ENCODE results near the gene APOB.

Gene APOB

DNA sequence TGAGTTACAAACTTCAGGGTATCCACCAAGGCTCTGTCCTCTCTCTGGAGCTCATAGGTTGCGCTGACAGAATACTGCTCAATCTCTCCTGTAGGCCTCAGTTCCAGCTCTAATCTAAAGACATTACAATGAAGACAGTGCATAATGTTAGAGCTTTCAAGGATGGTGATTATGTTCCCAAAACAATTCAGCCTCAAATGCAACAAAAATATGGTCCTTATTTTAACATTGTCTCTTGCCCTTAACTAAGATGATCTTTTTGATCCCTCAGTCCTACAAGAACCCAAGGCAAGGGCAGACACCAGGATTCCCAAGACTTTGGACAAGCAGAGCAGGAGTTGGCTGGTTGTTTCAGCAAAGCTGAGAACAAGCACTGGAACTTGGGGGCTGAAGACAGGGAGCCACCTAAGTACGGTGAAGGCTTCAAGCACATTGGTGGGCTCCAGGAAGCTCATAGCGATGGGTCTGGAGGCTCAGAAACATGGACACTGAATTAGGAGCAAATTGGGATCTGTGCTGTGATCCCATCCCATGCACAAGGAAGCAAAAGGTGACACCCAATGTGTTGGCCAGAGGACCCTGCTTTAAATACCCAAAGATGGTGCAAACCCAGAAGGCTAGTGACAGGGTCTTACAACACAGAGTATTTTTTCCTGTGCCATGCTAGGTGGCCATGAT is 24.7 kb downstream of the APOB start:
- no peak for DNase-seq

DNA sequence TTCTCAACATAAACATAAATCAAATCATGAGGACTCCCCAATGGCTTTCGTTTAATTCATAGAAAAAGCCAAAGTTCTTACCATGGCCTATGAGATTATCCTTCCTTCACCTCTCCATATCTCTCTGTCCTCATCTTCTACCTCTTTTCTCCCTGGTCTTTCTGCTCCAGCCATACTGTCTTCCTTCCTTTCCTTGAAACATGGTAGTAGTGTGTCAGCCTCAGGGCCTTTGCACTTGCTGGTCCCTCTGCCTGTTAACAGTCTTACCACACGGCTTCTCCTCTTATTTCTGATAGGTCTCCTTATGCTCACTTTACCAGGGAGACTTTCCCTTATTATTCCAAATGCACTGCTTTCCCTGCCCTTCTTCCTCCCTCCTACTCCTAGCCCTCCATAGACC is 25.6 kb downstream of the APOB start:
- DNase-seq = no peak

DNA sequence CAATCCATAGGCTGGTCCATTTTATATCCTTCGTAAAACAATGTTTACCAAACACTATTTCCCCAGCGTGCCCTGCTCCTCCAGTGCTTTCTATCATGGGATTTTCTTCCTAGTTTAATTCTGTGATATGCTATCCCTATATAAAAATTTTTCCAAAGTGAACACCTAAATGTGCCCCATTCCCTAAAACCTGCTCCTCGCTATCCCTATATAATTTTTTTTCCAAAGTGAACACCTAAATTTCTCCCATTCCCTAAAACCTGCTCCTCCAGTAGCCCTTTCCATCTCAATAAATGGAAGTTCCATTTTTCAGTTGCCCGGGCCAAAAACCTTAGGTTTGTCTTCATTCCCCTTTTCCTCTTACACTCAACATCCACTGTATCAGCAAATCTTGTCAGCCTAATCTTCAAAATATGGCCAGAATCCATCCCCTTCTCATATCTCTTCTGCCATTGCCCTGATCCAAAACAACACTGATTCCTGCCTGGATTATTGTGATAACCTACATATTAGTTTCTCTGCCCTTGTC is 26.1 kb downstream of the APOB start:
- no peak for DNase-seq

DNA sequence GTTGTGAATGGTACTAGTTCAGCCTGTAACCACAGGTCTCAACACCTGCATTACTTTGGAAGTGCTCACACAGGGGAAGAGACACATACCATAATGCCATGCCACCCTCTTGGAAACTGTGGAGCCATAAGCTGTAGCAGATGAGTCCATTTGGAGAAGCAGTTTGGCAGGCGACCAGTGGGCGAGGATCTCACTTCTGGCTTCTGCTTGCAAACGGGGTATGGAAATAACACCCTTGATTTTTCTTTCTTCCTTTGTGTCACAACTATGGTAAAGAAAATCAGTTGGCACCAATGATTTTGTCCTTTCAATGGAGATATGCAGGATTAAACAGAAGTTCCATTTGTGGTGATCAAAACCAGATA is 28.6 kb downstream of the APOB start:
- no peak for DNase-seq

DNA sequence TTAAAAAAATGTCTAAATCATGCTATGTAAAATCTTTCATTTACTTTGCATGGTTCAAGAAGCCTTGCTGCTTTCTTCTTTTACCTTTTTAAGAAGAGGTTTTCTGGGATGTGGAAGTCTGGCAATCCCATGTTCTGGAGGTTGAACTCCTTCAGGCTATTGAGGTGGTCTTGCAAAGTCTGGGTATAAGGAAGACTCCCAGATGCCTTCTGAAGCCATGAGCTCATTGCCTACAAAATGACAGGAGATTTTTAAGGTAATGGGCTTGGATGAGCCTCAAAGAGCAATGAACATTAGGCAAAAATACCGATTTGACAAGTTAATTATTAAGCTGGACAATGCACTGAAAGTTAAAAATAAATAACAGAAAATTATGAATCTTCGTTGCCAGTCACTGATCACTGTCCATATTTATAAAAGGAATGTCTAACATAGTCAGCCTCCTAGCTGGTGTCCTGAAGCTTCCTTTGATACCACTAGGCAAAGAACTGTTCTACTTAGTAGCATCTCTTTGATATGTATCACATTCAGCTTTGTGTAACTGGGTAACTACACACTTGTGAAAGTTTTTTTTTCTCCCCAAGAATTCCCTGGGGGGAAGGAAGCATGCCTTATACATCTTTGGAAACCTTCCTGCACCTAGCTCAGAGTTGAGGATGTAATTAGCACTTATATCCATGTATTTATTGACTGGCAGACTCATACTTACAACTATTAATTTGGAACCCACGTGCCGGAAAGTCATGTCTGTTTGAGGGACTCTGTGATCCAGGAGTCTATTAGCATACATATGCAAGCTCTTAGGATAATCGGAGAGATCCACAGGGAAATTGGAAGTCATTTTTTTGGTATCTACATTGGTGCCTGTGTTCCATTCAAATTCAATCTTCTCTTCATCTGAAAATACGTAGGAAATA is 29.3 kb downstream of the APOB start:
- DNase-seq = no peak

DNA sequence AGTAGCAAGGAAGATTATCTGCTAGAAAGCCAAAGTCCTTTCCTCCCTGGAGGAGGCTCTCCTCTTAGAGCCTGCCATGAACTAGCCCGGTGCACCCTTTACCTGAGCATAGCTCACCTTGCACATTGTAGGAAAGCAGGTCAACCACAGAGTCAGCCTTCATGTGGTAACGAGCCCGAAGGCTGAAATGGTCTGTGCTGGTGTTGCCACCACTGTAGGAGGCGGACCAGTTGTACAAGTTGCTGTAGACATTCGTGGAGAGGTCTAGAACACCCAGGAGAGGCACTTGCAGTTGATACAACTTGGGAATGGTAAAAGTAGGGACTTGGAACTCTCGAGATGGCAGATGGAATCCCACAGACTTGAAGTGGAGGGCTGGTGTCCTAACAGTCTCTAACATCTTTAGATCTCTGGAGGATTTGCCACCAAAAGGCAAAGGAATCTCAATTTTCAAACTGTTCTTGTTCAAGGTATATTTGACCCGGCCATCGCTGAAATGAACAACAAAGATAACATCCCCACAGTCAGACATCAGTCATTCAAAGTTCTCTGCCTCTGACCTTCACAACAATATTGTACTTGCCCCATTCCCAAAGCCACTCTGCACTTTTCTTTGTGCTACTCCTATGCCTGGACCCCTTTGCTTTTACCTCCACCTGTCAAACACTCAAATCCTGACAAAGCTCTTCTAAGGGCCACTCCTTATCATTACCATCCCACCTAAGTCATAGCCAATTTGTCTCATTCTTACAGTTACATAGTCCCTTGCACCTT is 30.6 kb downstream of the APOB start:
- DNase-seq = no peak

DNA sequence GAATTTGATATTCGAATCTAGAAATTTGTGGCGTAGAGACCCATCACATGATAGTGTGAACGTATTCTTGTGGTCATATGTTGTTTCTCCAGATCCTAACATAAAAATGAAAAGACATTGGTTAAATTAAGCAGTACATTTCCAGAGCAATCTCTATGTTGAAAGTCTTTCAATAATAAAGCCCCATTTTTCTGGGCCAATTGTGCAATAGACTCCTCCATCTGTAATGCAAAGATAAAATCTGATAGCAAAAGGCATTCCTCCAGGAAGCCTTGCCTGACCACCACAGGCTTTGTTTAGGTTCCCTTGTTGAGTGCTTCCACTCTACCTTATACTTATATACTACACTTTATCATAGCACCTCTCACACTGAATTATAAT is 31.3 kb downstream of the APOB start:
- no peak for DNase-seq

DNA sequence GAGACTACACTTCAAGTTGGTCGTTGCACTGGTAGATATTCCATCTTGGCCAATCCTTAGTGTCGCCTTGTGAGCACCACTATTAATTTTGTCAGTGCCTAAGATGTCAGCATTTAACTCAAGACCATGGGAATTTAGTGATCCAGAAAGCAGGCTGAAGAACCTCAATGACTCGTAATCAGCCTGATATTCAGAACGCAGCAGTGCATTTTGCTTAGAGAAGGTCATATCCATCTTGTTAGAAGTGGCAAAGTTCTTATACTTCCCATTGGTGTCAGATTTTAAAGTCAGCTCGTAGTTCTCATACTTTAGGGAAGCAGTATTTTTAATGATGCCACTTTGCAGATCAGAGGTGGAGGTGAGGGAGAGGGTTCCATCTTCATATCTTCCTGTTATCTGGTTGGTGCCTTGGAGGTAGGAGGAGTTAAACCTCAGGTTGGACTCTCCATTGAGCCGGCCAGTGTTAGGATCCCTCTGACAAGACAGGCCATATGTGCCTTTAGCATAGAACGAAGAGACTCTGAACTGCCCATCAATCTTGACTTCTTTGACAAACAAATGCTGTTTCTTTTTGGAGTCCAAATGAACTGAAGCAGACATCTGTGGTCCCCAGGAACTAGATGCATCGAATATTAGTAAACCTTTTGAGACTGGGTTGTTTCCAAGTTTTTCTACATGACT is 31.9 kb downstream of the APOB start:
- no peak for DNase-seq

DNA sequence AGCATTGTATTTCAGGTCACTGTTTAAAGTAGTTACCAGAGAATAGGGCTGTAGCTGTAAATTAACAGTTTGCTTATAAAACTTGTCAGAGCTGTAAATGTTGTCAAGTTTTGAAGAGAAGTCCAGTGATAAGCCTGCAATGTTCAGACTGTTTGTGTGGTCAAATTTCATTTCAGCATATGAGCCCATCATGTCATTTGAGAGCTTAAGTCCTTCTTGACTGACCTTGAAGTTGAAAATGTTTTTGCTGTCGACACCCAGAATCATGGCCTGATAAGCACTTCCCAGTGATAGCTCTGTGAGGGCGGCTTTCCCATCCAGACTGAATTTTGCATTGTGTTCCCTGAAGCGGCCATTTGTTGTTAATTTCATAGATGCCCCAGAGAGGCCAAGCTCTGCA is 32.4 kb downstream of the APOB start:
- DNase-seq = no peak

DNA sequence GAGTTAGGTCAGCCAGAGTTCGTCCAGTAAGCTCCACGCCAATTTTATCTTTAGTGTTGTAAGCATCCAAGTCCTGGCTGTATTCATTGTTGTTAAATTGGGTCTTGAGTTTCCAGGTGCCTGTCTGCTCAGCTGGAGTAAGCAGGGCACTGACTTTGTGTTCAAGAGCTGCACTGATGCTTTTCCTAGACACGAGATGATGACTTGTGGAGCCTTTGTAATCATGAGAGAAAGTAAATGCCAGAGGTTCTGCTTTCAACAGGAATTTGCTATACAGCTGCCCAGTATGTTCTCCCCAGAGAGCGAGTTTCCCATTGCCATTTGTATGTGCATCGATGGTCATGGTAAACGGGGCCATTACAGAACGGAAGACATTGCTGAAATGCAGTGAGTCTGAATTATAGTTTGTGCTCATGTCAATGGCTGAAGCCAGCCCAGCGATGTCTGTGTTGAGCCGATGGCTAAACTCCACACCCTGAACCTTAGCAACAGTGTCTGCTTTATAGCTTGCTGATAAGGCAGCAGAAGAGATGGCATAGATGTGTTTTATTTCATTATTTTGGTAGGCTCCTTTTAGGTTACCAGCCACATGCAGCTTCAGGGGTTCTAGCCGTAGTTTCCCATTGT is 32.9 kb downstream of the APOB start:
- no peak for DNase-seq

DNA sequence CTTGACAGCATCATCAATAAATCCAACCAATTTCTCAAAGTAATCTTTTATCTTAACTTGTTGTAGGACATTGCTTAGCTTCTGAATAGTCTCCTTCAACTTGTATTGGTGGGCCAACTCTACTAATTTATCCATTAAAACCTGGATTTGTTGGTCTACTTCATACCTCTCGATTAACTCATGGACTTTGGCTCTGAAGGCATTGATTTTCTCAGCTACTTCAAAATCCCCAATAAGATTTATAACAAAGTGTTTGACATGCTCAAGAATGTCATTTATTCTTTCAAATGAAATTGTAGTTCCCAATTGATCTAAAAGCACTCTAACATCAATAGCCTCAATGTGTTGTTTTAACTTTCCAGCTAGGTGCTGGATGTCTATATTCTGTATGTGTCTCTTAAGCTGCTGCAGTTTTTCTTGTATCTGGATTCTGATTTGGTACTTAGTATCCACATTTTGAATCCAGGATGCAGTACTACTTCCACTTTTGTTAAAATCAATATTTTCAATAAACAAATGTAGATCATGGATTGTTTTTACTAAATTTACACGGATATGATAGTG is 34.1 kb downstream of the APOB start:
- no peak for DNase-seq

DNA sequence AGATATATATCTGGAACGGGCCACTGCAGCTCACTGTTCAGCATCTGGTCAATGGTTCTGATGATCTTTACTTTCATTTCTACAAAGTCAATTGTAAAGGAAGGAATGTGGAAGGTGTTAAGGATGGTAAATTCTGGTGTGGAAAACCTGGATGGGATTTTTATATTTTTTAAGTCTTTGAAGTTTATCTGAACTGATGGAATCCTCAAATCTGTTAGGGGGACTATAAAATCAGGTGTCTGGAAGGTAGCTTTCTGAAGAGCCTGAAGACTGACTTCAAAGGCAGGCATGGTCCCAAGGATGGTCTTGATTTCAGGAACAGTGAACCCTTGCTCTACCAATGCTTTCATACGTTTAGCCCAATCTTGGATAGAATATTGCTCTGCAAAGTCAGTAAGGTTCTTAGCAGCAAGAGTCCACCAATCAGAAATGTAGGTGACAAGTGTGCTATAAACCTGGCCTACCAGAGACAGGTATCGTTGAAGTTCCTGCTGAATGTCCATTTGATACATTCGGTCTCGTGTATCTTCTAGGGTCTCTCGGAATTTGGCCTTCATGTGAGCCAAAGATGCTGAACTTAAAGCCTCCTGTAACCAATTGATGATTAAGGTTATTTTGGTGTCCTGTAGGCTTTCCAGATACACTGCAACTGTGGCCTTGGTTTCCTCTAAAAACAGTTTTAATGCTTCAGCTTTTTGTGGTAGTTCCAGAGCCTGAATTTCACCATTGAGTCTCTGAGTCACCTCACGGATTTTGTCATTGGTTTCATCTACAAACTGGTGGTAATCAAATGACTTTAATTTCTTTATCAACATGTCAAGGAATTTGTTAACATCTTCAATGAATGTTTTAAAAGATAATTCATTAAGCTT is 34.8 kb downstream of the APOB start:
- DNase-seq = no peak

DNA sequence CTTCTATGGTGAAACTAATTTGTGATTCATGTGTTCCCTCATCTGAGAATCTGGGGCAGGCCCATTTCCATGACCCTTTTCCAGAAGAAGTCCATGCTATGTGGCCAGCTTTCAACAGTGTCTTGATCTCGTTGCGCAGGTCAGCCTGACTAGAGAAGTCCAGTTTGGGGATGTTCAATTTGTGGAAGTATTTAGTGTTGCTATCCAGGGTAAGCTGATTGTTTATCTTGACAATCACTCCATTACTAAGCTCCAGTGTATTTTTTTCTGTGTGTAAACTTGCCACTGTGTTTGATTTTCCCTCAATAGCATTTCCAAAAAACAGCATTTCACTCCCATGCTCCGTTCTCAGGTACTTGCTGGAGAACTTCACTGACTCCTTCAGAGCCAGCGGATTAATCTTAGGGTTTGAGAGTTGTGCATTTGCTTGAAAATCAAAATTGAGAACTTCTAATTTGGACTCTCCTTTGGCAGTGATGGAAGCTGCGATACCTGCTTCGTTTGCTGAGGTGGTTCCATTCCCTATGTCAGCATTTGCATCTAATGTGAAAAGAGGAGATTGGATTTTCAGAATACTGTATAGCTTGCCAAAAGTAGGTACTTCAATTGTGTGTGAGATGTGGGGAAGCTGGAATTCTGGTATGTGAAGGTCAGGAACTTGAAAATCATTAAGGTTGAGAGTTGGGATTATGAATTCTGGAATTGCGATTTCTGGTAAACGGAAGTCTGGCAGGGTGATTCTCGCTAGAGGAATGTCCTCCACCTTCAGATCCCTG is 35.7 kb downstream of the APOB start:
- DNase-seq = no peak

DNA sequence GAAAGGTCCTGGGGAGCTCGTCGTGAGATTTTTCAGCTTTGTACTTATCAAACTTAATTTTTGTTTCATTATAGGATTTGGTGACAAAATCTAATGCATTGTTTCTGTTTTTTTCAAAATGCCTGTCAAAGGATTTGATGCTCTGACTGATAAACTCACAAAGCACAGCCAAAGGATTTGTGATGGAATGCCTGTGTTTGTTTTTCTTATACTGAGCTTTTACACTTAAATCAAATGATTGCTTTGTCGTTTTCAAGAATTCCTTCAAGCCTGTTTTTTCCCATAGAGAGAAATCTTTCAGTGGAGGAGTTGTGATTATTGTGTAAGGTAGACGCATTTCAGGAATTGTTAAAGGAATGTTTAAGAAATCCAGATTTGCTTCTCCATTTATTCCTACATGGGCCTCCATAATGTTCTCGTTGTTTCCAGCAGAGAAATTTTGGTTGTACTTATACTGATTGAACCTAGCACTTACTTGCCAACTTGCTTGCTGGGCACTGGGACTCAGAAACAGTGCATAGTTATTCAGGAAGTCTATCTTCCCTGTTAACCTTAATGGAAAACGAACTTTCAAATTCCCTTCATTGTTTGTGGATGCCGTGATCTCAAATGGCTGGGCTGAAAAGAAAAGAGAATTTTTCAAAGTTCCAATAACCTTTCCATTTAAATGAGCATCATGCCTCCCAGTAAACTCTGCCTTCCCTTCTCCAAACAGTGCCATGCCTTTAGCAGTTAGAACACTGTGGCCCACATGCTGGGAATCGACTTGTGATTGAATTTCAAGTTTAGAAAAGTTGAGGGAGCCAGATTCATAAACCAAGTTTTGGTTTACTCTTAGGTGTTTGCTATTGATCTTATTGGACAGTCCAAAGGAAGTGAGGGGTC is 36.5 kb downstream of the APOB start:
- no peak for DNase-seq

DNA sequence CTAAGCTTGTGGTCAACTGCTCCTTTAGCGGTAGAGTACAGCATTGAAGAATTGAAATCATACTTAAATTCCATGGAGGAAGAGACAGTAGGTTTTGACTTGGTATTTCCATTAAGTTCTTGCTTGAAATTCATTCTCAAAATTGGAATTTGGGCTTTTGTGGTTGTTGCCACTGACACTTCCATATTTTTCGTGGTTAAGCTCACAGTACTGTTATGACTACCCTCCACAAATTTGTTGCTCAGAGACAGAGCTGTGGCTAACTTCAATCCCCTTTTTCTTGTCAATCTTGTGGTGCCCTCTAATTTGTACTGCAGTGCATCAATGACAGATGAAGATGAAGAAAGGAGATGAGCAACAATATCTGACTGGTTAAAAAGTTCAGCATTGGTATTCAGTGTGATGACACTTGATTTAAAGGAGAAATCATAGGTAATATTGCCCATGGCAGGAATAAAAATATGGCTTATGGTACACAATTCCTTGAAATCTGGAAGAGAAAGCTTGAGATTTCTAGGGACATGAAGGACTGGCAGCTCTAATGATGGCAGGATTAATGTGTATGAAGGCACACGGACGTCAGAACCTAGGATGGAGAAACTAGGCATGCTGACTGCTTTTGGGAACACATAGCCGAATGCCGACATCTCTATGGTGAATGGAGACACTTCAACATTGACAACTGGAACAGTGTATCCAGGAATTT is 37.3 kb downstream of the APOB start:
- no peak for DNase-seq

DNA sequence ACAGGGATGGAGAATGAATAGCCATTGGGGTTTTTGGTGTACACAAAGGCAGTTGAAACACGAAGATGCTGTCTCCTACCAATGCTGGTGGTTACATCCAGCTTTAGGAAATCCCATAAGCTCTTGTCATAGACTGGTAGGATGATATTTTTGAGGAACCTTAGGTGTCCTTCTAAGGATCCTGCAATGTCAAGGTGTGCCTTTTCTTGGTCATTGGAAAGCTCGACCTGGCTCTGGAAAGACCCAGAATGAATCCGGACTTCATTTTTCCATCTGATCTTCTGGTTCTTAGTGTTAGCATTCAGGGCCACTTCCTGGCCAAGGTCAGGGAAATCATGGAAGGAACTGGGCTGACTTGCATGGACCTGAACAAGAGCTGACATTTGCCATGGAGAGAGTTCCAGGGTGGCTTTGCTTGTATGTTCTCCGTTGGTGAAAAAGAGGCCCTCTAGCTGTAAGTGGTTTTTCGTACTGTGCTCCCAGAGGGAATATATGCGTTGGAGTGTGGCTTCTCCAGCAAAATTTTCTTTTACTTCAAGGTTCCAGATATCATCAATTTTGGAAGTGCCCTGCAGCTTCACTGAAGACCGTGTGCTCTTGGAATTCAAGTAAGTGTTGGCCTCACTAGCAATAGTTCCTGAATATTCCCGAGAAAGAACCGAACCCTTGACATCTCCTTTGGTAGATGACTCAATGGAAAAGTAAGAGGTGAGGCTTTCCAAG is 38.0 kb downstream of the APOB start:
- no peak for DNase-seq

DNA sequence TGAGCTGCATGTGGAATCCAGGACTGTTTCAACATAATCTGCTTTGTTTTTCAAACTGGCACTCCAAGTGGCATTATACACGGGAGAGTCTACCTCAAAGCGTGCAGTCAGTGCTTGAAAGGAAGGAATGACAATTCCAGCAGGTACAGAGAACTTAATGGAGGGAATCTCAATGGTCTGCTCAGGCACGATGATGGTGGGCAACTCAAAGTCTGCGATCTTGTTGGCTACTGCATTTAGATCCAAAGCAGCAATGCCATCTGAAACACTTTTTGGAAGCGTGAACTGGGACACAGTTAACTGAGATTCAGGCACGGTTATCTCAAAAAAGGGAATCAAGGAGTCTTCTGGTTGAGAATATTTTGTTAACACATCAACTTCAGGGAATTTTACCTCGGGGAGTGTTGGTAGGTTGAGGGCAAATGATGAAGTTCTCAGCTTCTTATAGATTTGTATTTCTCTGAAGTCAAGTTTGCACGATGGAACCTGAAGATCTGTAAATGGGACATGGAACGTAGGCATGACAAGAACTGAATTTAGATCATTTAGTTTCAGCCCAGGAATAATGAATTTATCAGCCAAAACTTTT is 38.7 kb downstream of the APOB start:
- DNase-seq = no peak

Measured in suppressor macrophage (primary cell).